Measurements from ENCODE around the gene SMARCD3.

SMARCD3 gene
- 2.4 to 6.2 (median 5.8) reads per million in 4 donors for total RNA-seq

GRCh38 chr7:151248346-151249033, at the start of gene SMARCD3:
SMARCD3 (minus strand) TSS chr7:151248694; CDS start chr7:151248562, 132 bp downstream.
- no peak for DNase-seq

DNA sequence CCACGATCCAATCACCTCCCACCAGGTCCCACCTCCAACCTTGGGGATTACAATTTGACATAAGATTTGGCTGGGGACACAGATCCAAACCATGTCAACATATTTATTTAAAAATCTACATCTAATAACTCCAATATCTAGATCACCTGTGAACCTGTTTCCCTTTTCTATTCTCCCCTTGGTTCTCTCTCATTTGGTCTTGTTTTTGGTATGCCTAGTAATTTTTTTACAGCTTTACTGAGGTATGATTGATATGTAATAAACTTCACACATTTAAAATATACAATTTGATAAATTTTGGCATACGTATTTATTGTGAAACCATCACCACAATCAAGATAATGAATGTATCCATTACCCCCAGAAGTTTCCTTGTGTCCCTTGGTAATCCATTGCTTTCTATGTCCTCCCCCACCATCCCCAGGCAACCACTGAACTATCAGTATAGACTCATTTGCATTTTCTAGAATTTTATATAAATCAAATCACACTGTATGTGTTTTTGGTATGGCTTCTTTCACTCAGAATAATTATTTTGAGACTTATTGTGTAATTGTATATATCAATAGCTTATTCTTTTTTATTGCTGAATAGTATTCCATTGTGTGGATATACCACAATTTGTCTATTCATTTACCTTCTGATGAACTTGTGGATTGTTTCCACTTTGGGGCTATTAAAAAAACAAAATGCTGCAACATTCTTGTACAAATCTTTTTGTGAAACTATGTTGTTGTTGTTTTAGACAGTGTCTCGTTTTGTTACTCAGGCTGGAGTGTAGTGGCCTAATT, 47.9 kb upstream of the SMARCD3 start:
- DNase-seq = no peak

GRCh38 chr7:151292850-151293249, 44.4 kb upstream of the SMARCD3 start:
- DNase-seq = no peak

DNA sequence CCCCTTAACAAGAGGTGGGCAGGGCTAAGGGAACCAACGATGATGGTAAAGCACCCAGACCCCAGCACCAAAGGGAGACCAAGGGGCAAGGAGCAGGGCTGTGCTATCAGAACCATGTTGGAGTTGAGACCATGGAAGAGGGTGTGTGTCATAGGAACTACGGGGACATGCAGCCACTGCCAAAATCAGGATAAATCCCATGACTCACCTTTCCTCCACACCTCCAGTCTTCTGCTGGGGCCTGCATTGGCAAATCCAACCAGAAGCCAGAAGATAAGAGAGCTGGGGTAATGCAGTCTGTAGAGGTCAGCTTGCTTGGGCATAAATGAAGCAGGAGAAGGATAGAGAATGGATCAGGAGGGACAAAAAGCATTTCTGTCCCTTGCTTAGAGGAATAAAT, 42.7 kb upstream of the SMARCD3 start:
- no peak for DNase-seq

DNA sequence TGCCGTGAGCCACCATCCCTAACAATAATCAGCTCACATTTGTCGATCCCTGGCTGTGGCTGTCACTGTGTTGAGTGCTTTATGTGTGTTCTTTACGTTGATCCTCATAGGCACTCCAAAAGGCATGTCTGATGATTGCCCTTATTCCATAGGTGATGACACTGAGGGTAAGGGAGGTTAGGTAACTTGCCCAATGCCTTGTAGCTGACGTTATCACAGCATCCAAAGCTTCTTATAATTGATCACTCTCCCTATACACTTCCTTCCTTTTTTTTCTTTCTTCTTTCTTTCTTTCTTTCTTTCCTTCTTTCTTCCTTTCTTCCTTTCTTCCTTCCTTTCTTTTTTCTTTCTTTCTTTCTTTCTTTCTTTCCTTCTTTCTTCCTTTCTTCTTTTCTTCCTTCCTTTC, 41.9 kb upstream of the SMARCD3 start:
- DNase-seq = no peak

DNA sequence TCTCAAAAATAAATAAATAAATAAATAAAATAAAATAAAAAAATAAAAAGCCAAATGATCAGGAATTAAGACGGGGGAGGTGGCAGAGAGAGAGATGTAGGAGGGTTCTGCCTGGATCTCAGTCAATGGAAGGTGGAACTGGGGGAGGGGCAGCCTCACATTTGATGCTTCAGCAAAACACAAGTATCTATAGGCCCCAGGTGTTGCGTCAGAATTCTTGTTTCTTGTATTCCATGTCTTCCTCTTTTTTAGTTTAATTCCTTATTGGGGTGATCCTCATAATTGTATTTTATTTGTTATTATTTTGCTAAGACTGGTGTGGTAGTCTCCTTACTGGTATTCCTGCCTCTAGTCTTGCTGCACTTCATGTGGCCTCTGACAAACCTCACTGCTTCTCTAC, 41.4 kb upstream of the SMARCD3 start:
- DNase-seq = no peak

DNA sequence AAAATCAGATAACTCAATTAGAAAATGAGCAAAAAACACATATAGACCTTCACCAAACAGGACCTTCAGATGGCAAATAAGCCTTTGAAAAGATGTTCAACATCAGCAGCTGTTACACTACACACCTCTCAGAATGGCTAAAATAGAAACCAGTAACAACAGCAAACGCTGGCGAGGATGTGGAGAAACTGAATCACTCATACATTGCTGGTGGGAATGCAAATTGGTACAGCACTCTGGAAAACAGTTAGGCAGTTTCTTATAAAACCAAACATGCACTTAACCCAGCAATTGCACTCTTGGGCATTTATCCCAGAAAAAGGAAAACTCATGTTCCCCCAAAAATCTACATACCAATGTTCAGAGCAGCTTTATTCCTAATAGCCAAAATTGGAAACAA, 37.7 kb upstream of the SMARCD3 start:
- DNase-seq = no peak

DNA sequence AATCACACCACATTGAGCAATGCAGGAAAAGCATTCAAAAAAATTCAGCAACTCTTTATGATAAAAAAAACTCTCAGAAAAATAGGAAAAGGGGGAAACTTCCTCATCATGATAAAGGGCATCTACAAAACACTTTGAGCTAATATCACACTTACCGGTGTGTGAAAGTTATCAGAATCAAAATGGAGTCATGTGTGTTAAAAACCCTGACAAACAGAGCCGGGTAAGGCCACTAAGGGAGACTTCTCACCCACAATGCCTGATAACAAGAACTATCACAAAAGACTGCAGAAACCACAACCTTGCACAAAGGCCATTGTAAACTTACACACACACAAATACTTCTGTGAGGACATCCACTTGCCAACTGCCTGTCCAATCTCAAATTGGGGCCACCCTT, 34.8 kb upstream of the SMARCD3 start:
- no peak for DNase-seq

DNA sequence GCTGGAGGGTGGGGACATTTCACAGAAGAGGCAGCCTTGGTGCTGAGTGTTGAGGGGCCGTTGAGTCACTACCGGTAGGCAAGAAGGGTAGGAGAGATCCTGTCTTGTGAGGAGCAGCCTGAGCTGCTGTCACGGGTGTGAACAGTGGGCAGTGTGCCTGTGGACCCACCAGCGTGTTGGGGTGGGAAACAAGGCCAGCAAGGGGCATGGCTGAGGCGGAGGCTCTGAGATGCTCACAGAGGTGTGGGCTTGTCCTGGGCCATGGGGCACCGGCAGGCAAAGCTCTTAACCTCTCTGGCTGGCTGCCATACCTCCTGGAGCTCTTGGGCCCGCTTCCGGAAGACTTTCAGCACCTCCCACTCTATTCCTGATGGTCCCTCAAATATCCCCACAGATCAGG, 33.6 kb upstream of the SMARCD3 start:
- DNase-seq = no peak

- no peak for DNase-seq
These were observed 33.2 kb upstream of the SMARCD3 start for GRCh38 chr7:151281686-151282085.

- no peak for DNase-seq
These were observed 32.0 kb upstream of the SMARCD3 start for GRCh38 chr7:151280388-151281019.

GRCh38 chr7:151279868-151280267, 31.4 kb upstream of the SMARCD3 start:
- no peak for DNase-seq

- no peak for DNase-seq
These were observed 30.5 kb upstream of the SMARCD3 start for GRCh38 chr7:151278949-151279348.

GRCh38 chr7:151277631-151278030, 29.1 kb upstream of the SMARCD3 start:
- no peak for DNase-seq

GRCh38 chr7:151276666-151277590, 28.4 kb upstream of the SMARCD3 start:
- DNase-seq = peak in 4 of 5 donors; percentile 26 to 59 (median 38)

DNA sequence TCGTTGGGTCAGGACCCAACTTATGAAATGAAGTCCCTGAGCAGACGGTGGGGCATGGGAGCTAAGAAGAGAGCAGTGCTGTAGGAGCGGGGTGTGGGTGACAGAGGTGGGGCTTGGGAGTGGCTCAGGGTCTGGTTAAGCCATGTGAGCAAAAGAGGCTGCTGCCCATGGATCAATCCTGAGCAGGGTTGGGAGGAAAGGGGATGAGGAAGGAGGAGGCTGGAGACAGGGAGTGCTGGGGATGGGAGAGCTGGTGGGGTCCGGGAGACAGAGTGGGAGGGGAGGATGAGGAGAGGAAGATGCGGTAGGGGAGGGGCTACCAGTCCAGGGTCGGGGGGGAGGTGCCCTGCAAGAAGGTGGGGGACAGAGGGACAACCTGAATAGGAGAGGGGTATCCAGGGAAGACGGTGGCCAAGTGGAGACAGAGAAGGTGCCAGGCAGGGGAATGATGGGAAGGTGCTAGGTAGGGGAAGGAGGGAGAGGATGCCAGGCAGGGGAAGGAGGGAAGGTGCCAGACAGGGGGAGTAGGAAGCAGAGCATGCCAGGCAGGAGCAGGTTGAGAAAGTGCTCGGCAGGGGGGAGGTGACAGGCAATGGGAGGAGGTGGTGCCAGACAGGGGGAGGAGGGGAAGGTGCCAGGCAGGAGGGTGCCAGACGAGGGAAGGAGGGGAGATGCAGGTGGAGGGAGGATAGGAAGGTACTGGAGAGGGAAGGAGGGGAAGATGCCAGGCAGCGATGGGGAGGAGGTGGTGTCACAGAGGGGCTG, 27.5 kb upstream of the SMARCD3 start:
- DNase-seq = no peak

- no peak for DNase-seq
These were observed 26.7 kb upstream of the SMARCD3 start for GRCh38 chr7:151274936-151275812.

GRCh38 chr7:151274396-151274795, 25.9 kb upstream of the SMARCD3 start:
- DNase-seq = no peak

GRCh38 chr7:151273651-151274390, 25.3 kb upstream of the SMARCD3 start:
- DNase-seq = no peak

DNA sequence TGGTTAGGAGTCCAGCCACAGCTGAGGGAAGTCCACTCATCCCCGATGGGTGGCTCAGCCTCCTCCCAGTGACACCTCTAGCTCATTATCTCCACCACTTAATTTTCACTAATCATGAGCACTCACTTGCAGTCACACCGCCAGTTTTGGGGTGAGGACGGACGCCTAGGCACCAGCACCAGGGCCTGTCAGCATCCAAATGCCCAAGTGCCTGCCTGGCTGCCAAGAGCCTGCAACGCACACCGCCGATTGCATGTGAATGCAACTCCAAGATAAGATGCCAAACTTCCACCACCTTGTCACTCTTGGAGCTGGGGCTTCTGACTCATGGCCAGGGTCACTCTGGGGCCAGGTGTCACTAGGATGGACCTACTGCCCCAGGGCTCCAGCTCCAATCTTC, 24.4 kb upstream of the SMARCD3 start:
- DNase-seq = no peak

Measured in T-helper 1 cell (primary cell).